ENCODE measurements around the gene AFAP1. TPM values are rescaled to one million over a fixed set of nuclear protein-coding genes. Genes with fewer than 3 reads are reported as not detected.

Gene AFAP1
- total RNA-seq, 4 donors from 2014 or later: 8.2 to 22.3 (median 15.2) TPM

DNA sequence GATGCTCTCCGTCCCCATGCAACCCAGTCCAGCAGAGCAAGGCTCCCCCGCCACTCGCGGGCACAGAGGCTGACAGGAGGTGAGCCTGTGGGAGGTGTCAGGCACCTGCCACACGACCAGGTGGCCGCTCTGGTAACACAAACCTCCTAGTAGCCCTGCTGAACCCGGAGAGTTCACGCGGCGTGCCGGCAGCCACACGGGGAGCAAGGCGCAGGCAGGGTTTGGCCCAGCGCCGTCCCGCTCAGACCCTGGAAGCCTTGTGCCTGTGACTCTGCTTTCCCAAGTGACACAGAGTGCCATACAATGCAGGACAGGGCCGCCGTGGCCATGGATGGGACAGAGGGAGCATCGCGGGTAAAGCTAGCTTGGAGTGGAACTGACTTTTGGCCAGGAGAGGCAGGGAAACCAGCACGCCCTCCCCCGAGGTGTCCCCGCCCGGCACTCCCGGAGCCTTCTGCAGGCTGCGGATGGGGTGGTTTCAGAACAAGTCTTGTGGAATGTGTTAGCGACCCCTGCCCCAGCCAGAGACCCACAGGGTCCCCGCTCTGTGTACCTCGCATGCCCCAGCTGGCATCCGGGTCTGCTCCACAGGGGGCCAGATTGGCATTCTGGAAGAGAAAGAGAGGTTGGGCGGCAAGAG is 44.7 kb upstream of the AFAP1 start:
- intact Hi-C loops (cut with DNase I; ENCODE audit: low total_unique reads): no loop called here
- no peak for DNase-seq (ENCODE audit: low spot score in 2 of 2)
- TF ChIP-seq POLR2A (IDR thresholded peaks at IDR 0.05) (no peak), CTCF (IDR thresholded peaks at IDR 0.05) (no peak)
- H3K4me3 ChIP-seq (ENCODE audit: low read depth, poor library complexity, severe bottlenecking): no peak overlapping the region
- 80 to 82% methylated on average over 25 to 26 of the region's 31 CpGs for WGBS, 2 donors

GRCh38 chr4:7983296-7983695 is 43.6 kb upstream of the AFAP1 start:
- H3K4me3 ChIP-seq (ENCODE audit: low read depth, poor library complexity, severe bottlenecking): no peak overlapping the region
- TF ChIP-seq POLR2A (IDR thresholded peaks at IDR 0.05) (no peak), CTCF (IDR thresholded peaks at IDR 0.05) (no peak)
- intact Hi-C loops (cut with DNase I; ENCODE audit: low total_unique reads): loop anchor here (2.0 kb wide), 1 partner anchor 178 kb away; no protein-coding TSS in a partner anchor
- DNase-seq (ENCODE audit: low spot score in 2 of 2): no peak
- WGBS, 2 donors: 94 to 95% methylated on average over 17 of the region's 17 CpGs

- TF ChIP-seq CTCF (IDR thresholded peaks at IDR 0.05) (no peak), POLR2A (IDR thresholded peaks at IDR 0.05) (no peak)
- intact Hi-C loops (cut with DNase I; ENCODE audit: low total_unique reads): loop anchor here (2.0 kb wide), 1 partner anchor 177 kb away; no protein-coding TSS in a partner anchor
- H3K4me3 ChIP-seq (ENCODE audit: low read depth, poor library complexity, severe bottlenecking): no peak overlapping the region
- no peak for DNase-seq (ENCODE audit: low spot score in 2 of 2)
- 70 to 85% methylated on average over 8 of the region's 8 CpGs for WGBS, 2 donors
Observed at GRCh38 chr4:7981738-7982394, 42.2 kb upstream of the AFAP1 start.

DNA sequence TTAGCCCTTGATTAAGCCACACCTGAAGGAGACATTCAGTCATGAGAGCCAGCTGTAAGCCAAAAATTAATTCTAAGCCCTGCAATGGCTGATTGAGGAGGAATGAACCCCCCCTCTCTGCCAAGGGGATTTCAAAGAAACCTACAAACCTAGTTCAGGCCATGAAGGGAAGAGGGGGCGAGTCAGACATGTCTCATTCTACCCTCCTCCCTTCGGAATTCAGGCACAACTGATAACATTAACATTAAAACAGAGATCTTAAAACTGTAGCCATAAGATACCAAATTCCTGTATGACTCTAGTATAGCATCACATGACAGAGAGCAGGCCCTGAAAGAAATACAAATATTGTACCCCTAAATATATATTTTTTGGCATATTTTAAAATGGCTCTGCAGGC is 40.4 kb upstream of the AFAP1 start:
- no peak overlapping the region for H3K4me3 ChIP-seq (ENCODE audit: low read depth, poor library complexity, severe bottlenecking)
- 83% methylated on average over 2 of the region's 2 CpGs for WGBS, 2 donors
- intact Hi-C loops (cut with DNase I; ENCODE audit: low total_unique reads): no loop called here
- TF ChIP-seq POLR2A (IDR thresholded peaks at IDR 0.05) (no peak), CTCF (IDR thresholded peaks at IDR 0.05) (no peak)
- no peak for DNase-seq (ENCODE audit: low spot score in 2 of 2)

- no peak for DNase-seq (ENCODE audit: low spot score in 2 of 2)
- TF ChIP-seq CTCF (IDR thresholded peaks at IDR 0.05): no peak
- TF ChIP-seq POLR2A (IDR thresholded peaks at IDR 0.05): no peak
- 84 to 85% methylated on average over 4 of the region's 4 CpGs for WGBS, 2 donors
- intact Hi-C loops (cut with DNase I; ENCODE audit: low total_unique reads): no loop called here
- no peak overlapping the region for H3K4me3 ChIP-seq (ENCODE audit: low read depth, poor library complexity, severe bottlenecking)
Observed at GRCh38 chr4:7979652-7979968, 39.9 kb upstream of the AFAP1 start.

Data from lower leg skin (tissue), 4 donors.